Measurements from ENCODE around the gene CEMIP. TPM values are rescaled to one million over a fixed set of nuclear protein-coding genes. Genes with fewer than 3 reads are reported as not detected.

The CEMIP gene
- total RNA-seq, 1 donor from 2014 or later = under 0.01 TPM

GRCh38 chr15:80828796-80829195, 49.6 kb downstream of the CEMIP start:
- peaks cover 2% of the 10 kb centered on the region for H3K27me3 ChIP-seq (ENCODE audit: control insufficient read depth, insufficient read depth, low read length)
- no peak overlapping the region for H3K4me3 ChIP-seq (ENCODE audit: low read depth, low read length)
- DNase-seq (ENCODE audit: low read depth) = no peak
- H3K36me3 ChIP-seq (ENCODE audit: control insufficient read depth, insufficient read depth, low read length) = no peaks in the 10 kb centered on the region
- TF ChIP-seq CTCF (IDR thresholded peaks at IDR 0.05; ENCODE audit: insufficient read depth, low read length, poor library complexity, severe bottlenecking) = no peak

DNA sequence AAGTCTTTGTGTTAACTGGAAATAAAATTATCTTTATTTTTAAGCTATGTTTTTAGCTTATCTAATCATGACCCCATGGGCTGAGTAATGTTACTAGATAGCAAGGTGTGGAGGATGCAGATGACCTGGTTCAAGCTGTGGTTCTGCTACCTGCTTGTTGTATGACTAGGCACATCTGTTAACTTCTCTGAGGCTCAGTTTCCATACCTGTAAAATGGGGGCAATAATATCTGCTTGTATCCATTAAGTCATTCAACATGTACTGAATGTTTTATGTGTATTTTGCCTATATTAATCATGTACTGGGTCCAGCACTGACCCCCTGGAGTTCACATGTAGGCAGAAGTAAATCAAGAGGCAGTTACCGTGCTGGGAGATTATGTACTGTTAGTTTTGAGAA, 51.5 kb downstream of the CEMIP start:
- DNase-seq (ENCODE audit: low read depth) = no peak
- H3K27me3 ChIP-seq (ENCODE audit: control insufficient read depth, insufficient read depth, low read length) = peaks cover 2% of the 10 kb centered on the region
- TF ChIP-seq CTCF (IDR thresholded peaks at IDR 0.05; ENCODE audit: insufficient read depth, low read length, poor library complexity, severe bottlenecking) = no peak
- no peaks in the 10 kb centered on the region for H3K36me3 ChIP-seq (ENCODE audit: control insufficient read depth, insufficient read depth, low read length)
- no peak overlapping the region for H3K4me3 ChIP-seq (ENCODE audit: low read depth, low read length)

DNA sequence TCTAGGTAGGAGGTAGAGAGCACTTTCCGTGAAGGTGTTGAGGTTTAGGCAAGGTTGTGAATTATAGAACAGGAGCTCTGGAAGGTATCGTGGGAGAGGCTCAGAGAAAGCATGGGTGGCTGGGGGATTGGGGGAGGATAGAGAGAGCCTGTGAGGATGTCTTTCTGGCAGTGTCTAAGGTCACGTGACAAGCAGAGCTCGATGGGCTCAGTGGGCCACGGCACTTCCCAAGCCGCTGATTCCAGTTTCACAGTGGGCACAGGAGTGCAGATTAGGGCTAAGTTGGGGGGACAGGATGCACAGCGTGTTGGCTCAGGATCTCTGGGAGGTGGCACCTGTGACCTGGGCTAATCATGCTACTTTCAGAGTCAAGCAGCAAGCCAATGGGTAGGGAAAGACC, 52.0 kb downstream of the CEMIP start:
- DNase-seq (ENCODE audit: low read depth) = no peak
- Histone ChIP-seq H3K36me3 (ENCODE audit: control insufficient read depth, insufficient read depth, low read length) (no peaks in the 10 kb centered on the region), H3K4me3 (ENCODE audit: low read depth, low read length) (no peak overlapping the region), H3K27me3 (ENCODE audit: control insufficient read depth, insufficient read depth, low read length) (peaks cover 2% of the 10 kb centered on the region)
- TF ChIP-seq CTCF (IDR thresholded peaks at IDR 0.05; ENCODE audit: insufficient read depth, low read length, poor library complexity, severe bottlenecking) = no peak

GRCh38 chr15:80831606-80832224, 52.5 kb downstream of the CEMIP start:
- no peak for TF ChIP-seq CTCF (IDR thresholded peaks at IDR 0.05; ENCODE audit: insufficient read depth, low read length, poor library complexity, severe bottlenecking)
- no peak for DNase-seq (ENCODE audit: low read depth)

GRCh38 chr15:80832686-80833085, 53.5 kb downstream of the CEMIP start:
- Histone ChIP-seq H3K27me3 (ENCODE audit: control insufficient read depth, insufficient read depth, low read length) (peaks cover 3% of the 10 kb centered on the region), H3K36me3 (ENCODE audit: control insufficient read depth, insufficient read depth, low read length) (no peaks in the 10 kb centered on the region), H3K4me3 (ENCODE audit: low read depth, low read length) (no peak overlapping the region)
- DNase-seq (ENCODE audit: low read depth) = no peak
- no peak for TF ChIP-seq CTCF (IDR thresholded peaks at IDR 0.05; ENCODE audit: insufficient read depth, low read length, poor library complexity, severe bottlenecking)

More at GRCh38 chr15:80831606-80832224, 52.5 kb downstream of the CEMIP start:
- Histone ChIP-seq H3K36me3 (ENCODE audit: control insufficient read depth, insufficient read depth, low read length) (no peaks in the 10 kb centered on the region), H3K27me3 (ENCODE audit: control insufficient read depth, insufficient read depth, low read length) (no peaks in the 10 kb centered on the region), H3K4me3 (ENCODE audit: low read depth, low read length) (no peak overlapping the region)

- Histone ChIP-seq H3K4me3 (ENCODE audit: low read depth, low read length) (no peak overlapping the region), H3K36me3 (ENCODE audit: control insufficient read depth, insufficient read depth, low read length) (no peaks in the 10 kb centered on the region), H3K27me3 (ENCODE audit: control insufficient read depth, insufficient read depth, low read length) (peaks cover 3% of the 10 kb centered on the region)
- no peak for TF ChIP-seq CTCF (IDR thresholded peaks at IDR 0.05; ENCODE audit: insufficient read depth, low read length, poor library complexity, severe bottlenecking)
- no peak for DNase-seq (ENCODE audit: low read depth)
Measured at GRCh38 chr15:80834402-80834801, 55.2 kb downstream of the CEMIP start.

Data from kidney epithelial cell (primary cell).